ENCODE measurements around the gene TULP1. TPM values are rescaled to one million over a fixed set of nuclear protein-coding genes. Genes with fewer than 3 reads are reported as not detected.
A peak's percentile ranks its signal among the peaks of the same experiment; 100 is the strongest.

Gene TULP1
- total and polyA plus RNA-seq, 2 of the 13 experiments (the other 11 are each of a cell fraction or from before 2014, with no cell fraction given): not detected

GRCh38 chr6:35473075-35473849 lies 39.4 kb downstream of the TULP1 start (continued):
- TF ChIP-seq HNF1A (IDR thresholded peaks at IDR 0.05; ENCODE audit: low read depth) (no peak), HNF1A (CRISPR knock-in tag; IDR thresholded peaks at IDR 0.05; ENCODE audit: borderline replicate concordance) (no peak), E2F1 (CRISPR knock-in tag; IDR thresholded peaks at IDR 0.05) (no peak), ZNF749 (CRISPR knock-in tag; IDR thresholded peaks at IDR 0.05; ENCODE audit: borderline replicate concordance) (no peak), ZNF563 (CRISPR knock-in tag; IDR thresholded peaks at IDR 0.05) (no peak; the same call in 1 of the 2 replicates), XRCC5 (optimal IDR thresholded peaks at IDR 0.05; ENCODE audit: low read length) (no peak), EHMT2 (IDR thresholded peaks at IDR 0.05; ENCODE audit: borderline replicate concordance, low read depth, low read length) (no peak), POLR2G (IDR thresholded peaks at IDR 0.05; ENCODE audit: low read depth, low read length) (peak; percentile 62), ZEB1 (IDR thresholded peaks at IDR 0.05; ENCODE audit: insufficient replicate concordance, low read depth) (no peak), ZNF460 (CRISPR knock-in tag; IDR thresholded peaks at IDR 0.05; ENCODE audit: borderline replicate concordance) (no peak; the same call in 1 of the 2 replicates), ZNF557 (CRISPR knock-in tag; IDR thresholded peaks at IDR 0.05) (no peak), ZNF577 (CRISPR knock-in tag; IDR thresholded peaks at IDR 0.05; ENCODE audit: borderline replicate concordance, low read depth) (no peak), ZNF740 (CRISPR knock-in tag; IDR thresholded peaks at IDR 0.05) (no peak), HNF4G (IDR thresholded peaks at IDR 0.05; ENCODE audit: borderline replicate concordance, low read depth, low read length) (no peak), HNF4G (CRISPR knock-in tag; IDR thresholded peaks at IDR 0.05; ENCODE audit: borderline replicate concordance, low read depth) (no peak), POLR2A (IDR thresholded peaks at IDR 0.05; ENCODE audit: insufficient read depth in 1 of 2, low read depth in 2 of 2, low read length in 2 of 2) (peak in 1 of 2 experiments; percentile 39; a peak in 1 of 4 replicates), MYC (CRISPR knock-in tag; IDR thresholded peaks at IDR 0.05; ENCODE audit: borderline replicate concordance) (0 out of 2 replicates have a peak, but pooled peaks have one; percentile 28), IRF1 (CRISPR knock-in tag; IDR thresholded peaks at IDR 0.05; ENCODE audit: low read depth) (no peak), SALL1 (CRISPR knock-in tag; IDR thresholded peaks at IDR 0.05) (peak; percentile 44; the same call in 1 of the 2 replicates), IRF9 (CRISPR knock-in tag; IDR thresholded peaks at IDR 0.05; ENCODE audit: borderline replicate concordance) (no peak), ARNT2 (CRISPR knock-in tag; IDR thresholded peaks at IDR 0.05; ENCODE audit: low read depth) (peak; percentile 51; the same call in 1 of the 2 replicates)
